ENCODE data around the gene VWCE. TPM values are rescaled to one million over a fixed set of nuclear protein-coding genes. Genes with fewer than 3 reads are reported as not detected.

The VWCE gene
- total and polyA plus RNA-seq, 9 of the 15 experiments (the other 6 are each of a cell fraction or from before 2014, with no cell fraction given): 0.06 to 1.6 (median 0.63) TPM; not detected in 1

DNA sequence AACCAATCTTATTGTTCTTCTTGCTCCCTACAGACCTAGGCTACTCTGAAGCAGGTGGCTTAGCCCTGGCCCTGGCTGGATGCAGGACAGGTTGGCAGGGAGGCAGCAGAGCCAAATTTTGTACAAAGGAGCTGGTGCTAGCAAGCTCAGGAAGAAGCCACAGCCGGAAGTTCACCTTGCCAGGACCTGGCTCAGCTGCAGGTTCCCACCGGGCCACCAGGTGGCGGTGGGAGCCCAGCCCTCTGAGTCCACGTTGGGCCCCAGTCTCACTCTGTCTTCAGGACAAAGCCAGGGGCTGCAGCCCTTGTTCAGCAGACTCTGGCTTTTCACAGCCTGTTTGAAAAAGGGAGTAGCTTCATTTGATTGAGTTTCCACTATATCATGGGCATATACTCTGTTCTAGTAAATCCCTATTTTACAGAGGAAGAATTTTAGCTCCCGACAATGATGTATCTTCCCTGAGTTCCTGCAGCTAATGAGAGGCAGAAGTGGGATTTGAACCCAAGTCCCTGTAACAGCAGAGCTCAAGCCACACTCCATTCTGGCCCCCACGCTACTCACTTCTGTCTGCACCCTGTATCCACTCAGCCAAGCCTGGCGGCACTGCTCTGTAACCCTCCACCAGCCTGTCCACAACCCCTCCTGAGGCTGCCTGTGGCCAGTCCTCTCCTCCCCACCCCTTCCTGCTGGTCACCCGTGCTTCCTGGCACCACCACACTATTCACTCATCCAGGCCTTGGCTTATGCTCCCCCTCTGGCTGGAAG, 41.2 kb upstream of the VWCE start (continued):
- TF ChIP-seq KDM4B (IDR thresholded peaks at IDR 0.05; ENCODE audit: borderline replicate concordance in 2 of 2, low read depth in 1 of 2) (no peak), EP300 (IDR thresholded peaks at IDR 0.05; ENCODE audit: low read length) (no peak), DDX20 (tag; IDR thresholded peaks at IDR 0.05; ENCODE audit: low read depth) (no peak), ETV1 (tag; conservative IDR thresholded peaks at IDR 0.05; ENCODE audit: low read depth) (peak; percentile 92), PML (IDR thresholded peaks at IDR 0.05; ENCODE audit: low read length) (no peak), HCFC1 (IDR thresholded peaks at IDR 0.05; ENCODE audit: low read depth, low read length) (no peak), XRCC5 (IDR thresholded peaks at IDR 0.05; ENCODE audit: low read depth, low read length) (peak; percentile 65; the same call in 1 of the 2 replicates), SNRNP70 (optimal IDR thresholded peaks at IDR 0.05; ENCODE audit: low read depth, low read length) (no peak), NR2F6 (CRISPR knock-in tag; IDR thresholded peaks at IDR 0.05) (no peak), HOXB6 (CRISPR knock-in tag; IDR thresholded peaks at IDR 0.05; ENCODE audit: borderline replicate concordance) (no peak), SMARCA5 (IDR thresholded peaks at IDR 0.05) (no peak), KAT8 (IDR thresholded peaks at IDR 0.05; ENCODE audit: low read depth) (no peak), HLTF (IDR thresholded peaks at IDR 0.05) (no peak), ATF1 (CRISPR knock-in tag; IDR thresholded peaks at IDR 0.05) (no peak), ATF1 (tag; IDR thresholded peaks at IDR 0.05) (no peak), MYNN (IDR thresholded peaks at IDR 0.05) (peak; percentile 51; the same call in 1 of the 2 replicates), MYNN (CRISPR knock-in tag; IDR thresholded peaks at IDR 0.05) (no peak), PHTF2 (CRISPR knock-in tag; IDR thresholded peaks at IDR 0.05) (no peak), CBFA2T2 (conservative IDR thresholded peaks at IDR 0.05) (no peak), MECOM (CRISPR knock-in tag; IDR thresholded peaks at IDR 0.05) (no peak)
- TF ChIP-seq, protein P1, sequence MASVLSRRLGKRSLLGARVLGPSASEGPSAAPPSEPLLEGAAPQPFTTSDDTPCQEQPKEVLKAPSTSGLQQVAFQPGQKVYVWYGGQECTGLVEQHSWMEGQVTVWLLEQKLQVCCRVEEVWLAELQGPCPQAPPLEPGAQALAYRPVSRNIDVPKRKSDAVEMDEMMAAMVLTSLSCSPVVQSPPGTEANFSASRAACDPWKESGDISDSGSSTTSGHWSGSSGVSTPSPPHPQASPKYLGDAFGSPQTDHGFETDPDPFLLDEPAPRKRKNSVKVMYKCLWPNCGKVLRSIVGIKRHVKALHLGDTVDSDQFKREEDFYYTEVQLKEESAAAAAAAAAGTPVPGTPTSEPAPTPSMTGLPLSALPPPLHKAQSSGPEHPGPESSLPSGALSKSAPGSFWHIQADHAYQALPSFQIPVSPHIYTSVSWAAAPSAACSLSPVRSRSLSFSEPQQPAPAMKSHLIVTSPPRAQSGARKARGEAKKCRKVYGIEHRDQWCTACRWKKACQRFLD (CRISPR knock-in tag; IDR thresholded peaks at IDR 0.05): no peak
- TF ChIP-seq, protein P2, sequence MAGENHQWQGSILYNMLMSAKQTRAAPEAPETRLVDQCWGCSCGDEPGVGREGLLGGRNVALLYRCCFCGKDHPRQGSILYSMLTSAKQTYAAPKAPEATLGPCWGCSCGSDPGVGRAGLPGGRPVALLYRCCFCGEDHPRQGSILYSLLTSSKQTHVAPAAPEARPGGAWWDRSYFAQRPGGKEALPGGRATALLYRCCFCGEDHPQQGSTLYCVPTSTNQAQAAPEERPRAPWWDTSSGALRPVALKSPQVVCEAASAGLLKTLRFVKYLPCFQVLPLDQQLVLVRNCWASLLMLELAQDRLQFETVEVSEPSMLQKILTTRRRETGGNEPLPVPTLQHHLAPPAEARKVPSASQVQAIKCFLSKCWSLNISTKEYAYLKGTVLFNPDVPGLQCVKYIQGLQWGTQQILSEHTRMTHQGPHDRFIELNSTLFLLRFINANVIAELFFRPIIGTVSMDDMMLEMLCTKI (IDR thresholded peaks at IDR 0.05; ENCODE audit: partially characterized antibody): no peak
- TF ChIP-seq, protein P3, sequence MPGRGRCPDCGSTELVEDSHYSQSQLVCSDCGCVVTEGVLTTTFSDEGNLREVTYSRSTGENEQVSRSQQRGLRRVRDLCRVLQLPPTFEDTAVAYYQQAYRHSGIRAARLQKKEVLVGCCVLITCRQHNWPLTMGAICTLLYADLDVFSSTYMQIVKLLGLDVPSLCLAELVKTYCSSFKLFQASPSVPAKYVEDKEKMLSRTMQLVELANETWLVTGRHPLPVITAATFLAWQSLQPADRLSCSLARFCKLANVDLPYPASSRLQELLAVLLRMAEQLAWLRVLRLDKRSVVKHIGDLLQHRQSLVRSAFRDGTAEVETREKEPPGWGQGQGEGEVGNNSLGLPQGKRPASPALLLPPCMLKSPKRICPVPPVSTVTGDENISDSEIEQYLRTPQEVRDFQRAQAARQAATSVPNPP (IDR thresholded peaks at IDR 0.05; ENCODE audit: borderline replicate concordance, insufficient read depth, insufficient read length): no peak
- TF ChIP-seq, protein P4, sequence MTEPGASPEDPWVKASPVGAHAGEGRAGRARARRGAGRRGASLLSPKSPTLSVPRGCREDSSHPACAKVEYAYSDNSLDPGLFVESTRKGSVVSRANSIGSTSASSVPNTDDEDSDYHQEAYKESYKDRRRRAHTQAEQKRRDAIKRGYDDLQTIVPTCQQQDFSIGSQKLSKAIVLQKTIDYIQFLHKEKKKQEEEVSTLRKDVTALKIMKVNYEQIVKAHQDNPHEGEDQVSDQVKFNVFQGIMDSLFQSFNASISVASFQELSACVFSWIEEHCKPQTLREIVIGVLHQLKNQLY (CRISPR knock-in tag; conservative IDR thresholded peaks at IDR 0.05): no peak
- TF ChIP-seq, protein P5, sequence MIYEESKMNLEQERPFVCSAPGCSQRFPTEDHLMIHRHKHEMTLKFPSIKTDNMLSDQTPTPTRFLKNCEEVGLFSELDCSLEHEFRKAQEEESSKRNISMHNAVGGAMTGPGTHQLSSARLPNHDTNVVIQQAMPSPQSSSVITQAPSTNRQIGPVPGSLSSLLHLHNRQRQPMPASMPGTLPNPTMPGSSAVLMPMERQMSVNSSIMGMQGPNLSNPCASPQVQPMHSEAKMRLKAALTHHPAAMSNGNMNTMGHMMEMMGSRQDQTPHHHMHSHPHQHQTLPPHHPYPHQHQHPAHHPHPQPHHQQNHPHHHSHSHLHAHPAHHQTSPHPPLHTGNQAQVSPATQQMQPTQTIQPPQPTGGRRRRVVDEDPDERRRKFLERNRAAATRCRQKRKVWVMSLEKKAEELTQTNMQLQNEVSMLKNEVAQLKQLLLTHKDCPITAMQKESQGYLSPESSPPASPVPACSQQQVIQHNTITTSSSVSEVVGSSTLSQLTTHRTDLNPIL (CRISPR knock-in tag; IDR thresholded peaks at IDR 0.05): no peak
